Activated B cell treated with CpG ODN at 0.5 μM for 24 hours (primary cell): Measurements from ENCODE around the gene LRRC8C. TPM values are rescaled to one million over a fixed set of nuclear protein-coding genes. Genes with fewer than 3 reads are reported as not detected.

Source experiments
- ATAC-seq: fragments of 200-7000 bp; cut with Tn5 transposase; one replicate; pipeline ENCODE4 v1.10.0; 2021; ENCODE audit warnings: low read depth, mild to moderate bottlenecking, moderate library complexity
- CTCF ChIA-PET: fragments of 350-600 bp; sonication (Branson Sonifier 250); formaldehyde crosslinking; loops from one replicate; lab custom pipeline; 2021; ENCODE audit warnings: antibody characterized with exemption; lab: Charles Lee
- POLR2A ChIA-PET: fragments of 350-600 bp; sonication (Branson Sonifier 250); formaldehyde crosslinking; loops from one replicate; lab custom pipeline; 2021; ENCODE audit warnings: antibody characterized with exemption; lab: Charles Lee
- DNase-seq: peaks from one replicate; pipeline ENCODE4 v3.0.0; 2022
- H3K27ac Mint-ChIP-seq: one replicate; pipeline ENCODE4 v1.8.0; 2020; ENCODE audit warnings: mixed read lengths
- H3K27me3 Mint-ChIP-seq: one replicate; pipeline ENCODE4 v1.8.0; 2021; ENCODE audit warnings: mixed read lengths
- H3K36me3 Mint-ChIP-seq: one replicate; pipeline ENCODE4 v1.8.0; 2021; ENCODE audit warnings: low read depth, mixed read lengths
- H3K4me1 Mint-ChIP-seq: one replicate; pipeline ENCODE4 v1.8.0; 2021; ENCODE audit warnings: mixed read lengths
- H3K4me3 Mint-ChIP-seq: one replicate; pipeline ENCODE4 v1.8.0; 2020; ENCODE audit warnings: mild to moderate bottlenecking, mixed read lengths
- H3K9me3 Mint-ChIP-seq: one replicate; pipeline ENCODE4 v1.8.0; 2020; ENCODE audit warnings: mixed read lengths
- CTCF ChIP-seq: fragments of 200-600 bp; IDR thresholded peaks from one replicate; pipeline ENCODE4 v1.8.0; 2022; ENCODE audit warnings: antibody characterized with exemption, mild to moderate bottlenecking
- intact Hi-C: fragments of 100-400 bp; cut with micrococcal nuclease; formaldehyde crosslinking; loops from one replicate; pipeline ENCODE4 v1.15.1; 2024
- total RNA-seq: library from RNA; stranded (reverse); gene quantifications from 2 replicates; pipeline ENCODE4 v1.2.3, GENCODE V29; 2022

The LRRC8C gene
- total RNA-seq, 1 donor from 2014 or later: 8.4 TPM

GRCh38 chr1:89635825-89636815, 3.2 kb downstream of the LRRC8C start:
- H3K27ac Mint-ChIP-seq: no peak overlapping the region
- ChIA-PET CTCF (interaction anchor here (11.5 kb wide), 1 partner anchor 128 kb away, joined by 193 read pairs; no protein-coding TSS in a partner anchor), POLR2A (no interaction called here)
- peaks cover 4% of the 10 kb centered on the region for H3K36me3 Mint-ChIP-seq
- no peaks in the 10 kb centered on the region for H3K27me3 Mint-ChIP-seq
- peaks cover 28% of the 10 kb centered on the region for H3K4me1 Mint-ChIP-seq
- intact Hi-C loops: loop anchor here (1.0 kb wide), 1 partner anchor 8 kb away; no protein-coding TSS in a partner anchor
- H3K4me3 Mint-ChIP-seq: no peak overlapping the region
- no peak for DNase-seq
- no peaks in the 10 kb centered on the region for H3K9me3 Mint-ChIP-seq
- no peak for TF ChIP-seq CTCF
- ATAC-seq: no peak

GRCh38 chr1:89637496-89637895, 4.6 kb downstream of the LRRC8C start:
- ATAC-seq (no peak), DNase-seq (no peak)
- CTCF ChIA-PET: interaction anchor here (1.0 to 11.5 kb wide), 2 partner anchors 126 to 127 kb away, joined by 3 to 193 read pairs; no protein-coding TSS in a partner anchor
- Mint-ChIP-seq H3K4me3 (no peak overlapping the region), H3K4me1 (peaks cover 18% of the 10 kb centered on the region), H3K36me3 (peaks cover 3% of the 10 kb centered on the region), H3K27me3 (no peaks in the 10 kb centered on the region), H3K27ac (no peak overlapping the region), H3K9me3 (no peaks in the 10 kb centered on the region)
- TF ChIP-seq CTCF: no peak
- POLR2A ChIA-PET: no interaction called here
- intact Hi-C loops: no loop called here

GRCh38 chr1:89640440-89640839, 7.5 kb downstream of the LRRC8C start:
- H3K27ac Mint-ChIP-seq: no peak overlapping the region
- CTCF ChIA-PET: no interaction called here
- peaks cover 5% of the 10 kb centered on the region for H3K4me1 Mint-ChIP-seq
- peaks cover 4% of the 10 kb centered on the region for H3K36me3 Mint-ChIP-seq
- POLR2A ChIA-PET: no interaction called here
- intact Hi-C loops: no loop called here
- H3K9me3 Mint-ChIP-seq: no peaks in the 10 kb centered on the region
- ATAC-seq: no peak
- DNase-seq: no peak
- H3K4me3 Mint-ChIP-seq: no peak overlapping the region
- no peak for TF ChIP-seq CTCF
- no peaks in the 10 kb centered on the region for H3K27me3 Mint-ChIP-seq

GRCh38 chr1:89641781-89642180, 8.9 kb downstream of the LRRC8C start:
- Mint-ChIP-seq H3K27me3 (no peaks in the 10 kb centered on the region), H3K9me3 (peaks cover 2% of the 10 kb centered on the region), H3K4me3 (no peak overlapping the region), H3K36me3 (peaks cover 9% of the 10 kb centered on the region), H3K27ac (no peak overlapping the region), H3K4me1 (no peaks in the 10 kb centered on the region)
- ATAC-seq: no peak
- CTCF ChIA-PET: no interaction called here
- no peak for DNase-seq
- no peak for TF ChIP-seq CTCF
- intact Hi-C loops: no loop called here
- POLR2A ChIA-PET: interaction anchor here (0.5 kb wide), 1 partner anchor 9 kb away, joined by 10 read pairs; no protein-coding TSS in a partner anchor

GRCh38 chr1:89643577-89643976, 10.7 kb downstream of the LRRC8C start:
- no peak overlapping the region for H3K27ac Mint-ChIP-seq
- peaks cover 4% of the 10 kb centered on the region for H3K4me1 Mint-ChIP-seq
- peaks cover 2% of the 10 kb centered on the region for H3K9me3 Mint-ChIP-seq
- intact Hi-C loops: no loop called here
- H3K27me3 Mint-ChIP-seq: no peaks in the 10 kb centered on the region
- no peak overlapping the region for H3K4me3 Mint-ChIP-seq
- DNase-seq (no peak), ATAC-seq (no peak)
- POLR2A ChIA-PET: no interaction called here
- no peak for TF ChIP-seq CTCF
- CTCF ChIA-PET: no interaction called here
- H3K36me3 Mint-ChIP-seq: peaks cover 11% of the 10 kb centered on the region
